Transverse colon (tissue), 4 donors: ENCODE measurements around the gene TBCA. TPM values are rescaled to one million over a fixed set of nuclear protein-coding genes. Genes with fewer than 3 reads are reported as not detected.

ENCODE experiments used
- DNase-seq: peaks from one replicate; pipeline ENCODE4 v3.0.0-alpha.2; 2019
- H3K27ac ChIP-seq, 4 donors: fragments of 200-600 bp; sonication (generic); 2 replicates each; pipeline ENCODE4 v1.5.1; 2016 to 2018; ENCODE audit warnings: inconsistent platforms in 4 of 4
- H3K27me3 ChIP-seq: fragments of 200-600 bp; sonication (generic); 2 replicates; pipeline ENCODE4 v1.5.1; 2017; ENCODE audit warnings: inconsistent platforms
- H3K36me3 ChIP-seq, 4 donors: fragments of 200-600 bp; sonication (generic); 2 replicates each; pipeline ENCODE4 v1.5.1; 2017 to 2019; ENCODE audit warnings: inconsistent platforms in 4 of 4
- H3K4me1 ChIP-seq, 4 donors: fragments of 200-600 bp; sonication (generic); 2 replicates each; pipeline ENCODE4 v1.5.1; 2017 to 2020; ENCODE audit warnings: inconsistent platforms in 4 of 4
- H3K4me3 ChIP-seq, 4 donors: fragments of 200-600 bp; sonication (generic); 1 replicate in 1 of 4; 2 replicates in 3 of 4; pipeline versions ENCODE4 v1.5.1 to v1.6.1; 2017 to 2019; ENCODE audit warnings: inconsistent platforms in 4 of 4
- H3K9me3 ChIP-seq, 2 donors: fragments of 200-600 bp; sonication (generic); 2 replicates each; pipeline ENCODE4 v1.5.1; 2017 to 2019; ENCODE audit warnings: inconsistent platforms in 2 of 2
- CTCF ChIP-seq, 5 experiments: fragments of 200-600 bp in 3 of 5; fragments of 450-650 bp in 2 of 5; sonication (generic) in 3 of 5; IDR thresholded peaks; 1 replicate in 2 of 5; 2 replicates in 3 of 5; pipeline ENCODE4 v1.5.1; 2016 to 2017; ENCODE audit warnings: antibody characterized with exemption in 5 of 5, inconsistent platforms in 3 of 5, mild to moderate bottlenecking in 2 of 5, moderate library complexity in 1 of 5
- EP300 ChIP-seq: sonication (generic); formaldehyde crosslinking; IDR thresholded peaks from one replicate; pipeline ENCODE4 v1.6.1; 2017; ENCODE audit warnings: antibody characterized with exemption, low read depth
- POLR2A ChIP-seq: fragments of 450-650 bp; IDR thresholded peaks from one replicate; pipeline ENCODE4 v1.6.1; 2016; ENCODE audit warnings: antibody characterized with exemption, mild to moderate bottlenecking, moderate library complexity
- POLR2AphosphoS5 ChIP-seq, 3 donors: sonication (generic); formaldehyde crosslinking; IDR thresholded peaks; one replicate each; pipeline ENCODE4 v1.6.1; 2016; ENCODE audit warnings: antibody characterized with exemption in 3 of 3
- WGBS, 2 donors: methylation state at CpG; one replicate each; pipeline ENCODE4 v1.1.5; 2018; ENCODE audit warnings: low coverage in 1 of 2; 5-methylcytosine and 5-hydroxymethylcytosine counted together
- in situ Hi-C, 4 donors: fragments of 200-750 bp; cut with MboI; loops; one replicate each; pipeline versions ENCODE4 v1.15.0 to v1.15.1; 2017; ENCODE audit warnings: low sequenced_read_pairs in 3 of 4, low pct_ligation_motif_present in 1 of 4, low pct_unique_long_range_greater_than_20kb in 1 of 4
- intact Hi-C: fragments of 100-400 bp; cut with DNase I; formaldehyde crosslinking; loops from one replicate; pipeline ENCODE4 v1.15.1; 2023; ENCODE audit warnings: low total_unique reads
- total RNA-seq, 4 donors: library from RNA; depleted of rRNA; stranded (reverse); fragments of >200 nt; gene quantifications; one replicate each; pipeline ENCODE4 v1.1.0, GENCODE V29; 2016

The TBCA gene
- total RNA-seq, 4 donors from 2014 or later = 16.1 to 125 (median 51.8) TPM

DNA sequence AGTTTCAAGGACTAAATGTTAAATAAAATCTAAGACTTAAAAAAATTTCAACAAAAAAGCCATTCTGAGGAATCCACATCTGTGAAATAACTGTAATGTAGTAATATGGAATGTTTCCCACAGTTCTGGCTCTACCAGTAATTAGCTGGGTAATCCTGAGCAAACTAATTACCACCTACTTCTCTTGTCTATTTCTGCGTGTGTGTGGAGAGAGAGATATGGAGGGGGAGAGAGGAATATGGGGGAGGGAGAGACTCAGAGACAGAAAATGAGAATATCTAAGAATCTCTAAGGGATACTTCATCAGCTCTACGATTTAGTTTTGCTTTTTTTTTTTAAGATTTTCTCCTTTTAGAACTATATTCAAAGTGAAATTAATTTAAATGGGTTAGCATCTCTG is 28.0 kb downstream of the TBCA start:
- Histone ChIP-seq H3K9me3 (no peaks in the 10 kb centered on the region), H3K27me3 (no peaks in the 10 kb centered on the region), H3K27ac (no peak overlapping the region), H3K36me3 (no peaks in the 10 kb centered on the region), H3K4me1 (no peaks in the 10 kb centered on the region), H3K4me3 (no peak overlapping the region)
- intact Hi-C loops (no loop called here), in situ Hi-C loops (no loop called here)
- TF ChIP-seq CTCF (IDR thresholded peaks at IDR 0.05) = no peak
- TF ChIP-seq POLR2AphosphoS5 (IDR thresholded peaks at IDR 0.05) = no peak
- TF ChIP-seq POLR2A = no peak
- TF ChIP-seq EP300 = no peak
- 59 to 67% methylated on average over 2 of the region's 2 CpGs for WGBS, 2 donors
- DNase-seq = no peak

DNA sequence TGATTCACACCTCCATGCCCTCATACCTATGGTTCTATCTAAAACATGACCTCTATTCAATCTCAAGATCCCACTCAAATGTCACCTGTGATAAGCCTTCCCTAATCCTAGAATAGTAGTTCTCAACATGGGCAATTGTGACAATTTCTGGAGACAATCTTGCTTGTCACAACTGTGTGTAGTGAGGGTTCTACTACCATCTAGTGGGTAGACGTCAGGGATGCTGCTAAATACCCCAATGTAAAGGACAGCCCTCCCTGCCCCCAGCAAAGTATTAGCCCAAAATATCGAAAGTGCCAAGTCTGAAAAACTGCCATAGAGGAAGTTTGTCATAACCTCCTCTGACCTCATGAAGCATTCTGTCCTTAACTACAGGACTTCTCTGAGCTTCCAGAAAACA is 32.0 kb downstream of the TBCA start:
- no peaks in the 10 kb centered on the region for H3K36me3 ChIP-seq
- no peaks in the 10 kb centered on the region for H3K9me3 ChIP-seq
- intact Hi-C loops = no loop called here
- no peaks in the 10 kb centered on the region for H3K4me1 ChIP-seq
- TF ChIP-seq POLR2AphosphoS5 (IDR thresholded peaks at IDR 0.05) = no peak
- no peak for TF ChIP-seq EP300
- TF ChIP-seq POLR2A = no peak
- no peak for TF ChIP-seq CTCF (IDR thresholded peaks at IDR 0.05)
- 42 to 86% methylated on average over 1 to 2 of the region's 2 CpGs for WGBS, 2 donors
- DNase-seq = no peak
- in situ Hi-C loops = no loop called here
- no peak overlapping the region for H3K27ac ChIP-seq
- no peaks in the 10 kb centered on the region for H3K27me3 ChIP-seq
- no peak overlapping the region for H3K4me3 ChIP-seq

DNA sequence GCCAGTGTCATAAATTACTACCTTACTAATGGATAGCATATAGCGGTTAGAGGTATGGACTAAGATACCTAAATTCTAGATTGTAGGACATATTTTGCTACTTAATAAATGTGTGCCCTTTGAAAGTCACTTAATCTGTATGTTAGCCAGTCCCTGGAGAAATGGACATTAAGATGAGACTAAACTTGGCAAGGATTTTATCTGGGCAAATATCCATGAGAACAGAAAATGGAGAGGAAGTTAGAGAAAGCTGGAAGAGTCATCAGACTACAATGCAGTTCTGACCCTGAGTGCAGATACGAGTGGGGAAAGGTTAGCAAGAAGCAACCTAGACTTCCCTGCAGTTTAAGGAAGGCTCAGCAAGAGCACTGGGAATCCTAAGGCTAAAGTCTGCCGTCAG is 33.0 kb downstream of the TBCA start:
- TF ChIP-seq CTCF (IDR thresholded peaks at IDR 0.05) (no peak), EP300 (no peak), POLR2A (no peak), POLR2AphosphoS5 (IDR thresholded peaks at IDR 0.05) (no peak)
- in situ Hi-C loops (no loop called here), intact Hi-C loops (no loop called here)
- H3K27me3 ChIP-seq = no peaks in the 10 kb centered on the region
- DNase-seq = no peak
- no peaks in the 10 kb centered on the region for H3K9me3 ChIP-seq
- WGBS, 2 donors = 79 to 89% methylated on average over 2 to 3 of the region's 3 CpGs
- H3K27ac ChIP-seq = no peak overlapping the region
- no peaks in the 10 kb centered on the region for H3K36me3 ChIP-seq
- H3K4me1 ChIP-seq = no peaks in the 10 kb centered on the region
- no peak overlapping the region for H3K4me3 ChIP-seq

GRCh38 chr5:77741608-77742007 is 34.5 kb downstream of the TBCA start:
- in situ Hi-C loops = no loop called here
- no peaks in the 10 kb centered on the region for H3K36me3 ChIP-seq
- 90 to 96% methylated on average over 2 to 3 of the region's 3 CpGs for WGBS, 2 donors
- TF ChIP-seq CTCF (IDR thresholded peaks at IDR 0.05) (no peak), EP300 (no peak), POLR2AphosphoS5 (IDR thresholded peaks at IDR 0.05) (no peak), POLR2A (no peak)
- H3K27me3 ChIP-seq = no peaks in the 10 kb centered on the region
- H3K4me1 ChIP-seq = peaks cover 0 to 5% (median 0%) of the 10 kb centered on the region in 4 donors
- no peak for DNase-seq
- H3K4me3 ChIP-seq = no peak overlapping the region
- intact Hi-C loops = no loop called here
- no peaks in the 10 kb centered on the region for H3K9me3 ChIP-seq
- H3K27ac ChIP-seq = no peak overlapping the region
